ENCODE results near the gene USP7. TPM values are rescaled to one million over a fixed set of nuclear protein-coding genes. Genes with fewer than 3 reads are reported as not detected.

Gene USP7
- total RNA-seq, 1 experiment from 2014 or later: 73.8 TPM

GRCh38 chr16:8946544-8946943 lies 17.2 kb downstream of the USP7 start:
- Histone ChIP-seq H3K79me2 (ENCODE audit: low read length) (peaks cover 100% of the 10 kb centered on the region), H3K27ac (ENCODE audit: low read length) (no peak overlapping the region), H4K20me1 (ENCODE audit: low read length) (peaks cover 98% of the 10 kb centered on the region), H3K27me3 (ENCODE audit: low read length) (no peaks in the 10 kb centered on the region), H2AFZ (ENCODE audit: low read length) (no peak overlapping the region), H3K4me2 (ENCODE audit: low read length) (no peak overlapping the region), H3K4me3 (ENCODE audit: low read length) (no peak overlapping the region), H3F3A (ENCODE audit: low read length, unreplicated experiment) (no peaks in the 10 kb centered on the region), H3K36me3 (ENCODE audit: low read depth, low read length) (no peaks in the 10 kb centered on the region), H3K4me1 (ENCODE audit: insufficient read depth, low read length) (no peaks in the 10 kb centered on the region), H3K9me2 (replicated peaks; ENCODE audit: low read length) (no peaks in the 10 kb centered on the region), H3K9me3 (ENCODE audit: low read length) (no peaks in the 10 kb centered on the region), H3K9ac (ENCODE audit: low read length) (no peak overlapping the region)
- ChIA-PET POLR2A (ENCODE audit: unreplicated experiment) (no interaction called here), CTCF (no interaction called here)
- no peak for ATAC-seq
- no TSS peak for BruUV-seq (replicated peaks)
- no peak for TF ChIP-seq EZH2phosphoT487 (IDR thresholded peaks at IDR 0.05; ENCODE audit: borderline replicate concordance, low read length)
- no peak for TF ChIP-seq EZH2 (IDR thresholded peaks at IDR 0.05; ENCODE audit: low read length, unreplicated experiment)
- TF ChIP-seq CTCF (conservative IDR thresholded peaks at IDR 0.05; ENCODE audit: low read depth, low read length): no peak
- intact Hi-C loops (cut with micrococcal nuclease): no loop called here
- DNase-seq: no peak

- ChIA-PET POLR2A (ENCODE audit: unreplicated experiment) (no interaction called here), CTCF (no interaction called here)
- Histone ChIP-seq H3K9me3 (ENCODE audit: low read length) (no peaks in the 10 kb centered on the region), H3K4me1 (ENCODE audit: insufficient read depth, low read length) (no peaks in the 10 kb centered on the region), H3K27ac (ENCODE audit: low read length) (no peak overlapping the region), H4K20me1 (ENCODE audit: low read length) (peaks cover 96% of the 10 kb centered on the region), H2AFZ (ENCODE audit: low read length) (no peak overlapping the region), H3K4me3 (ENCODE audit: low read length) (no peak overlapping the region), H3K9me2 (replicated peaks; ENCODE audit: low read length) (no peaks in the 10 kb centered on the region), H3K27me3 (ENCODE audit: low read length) (no peaks in the 10 kb centered on the region), H3F3A (ENCODE audit: low read length, unreplicated experiment) (no peaks in the 10 kb centered on the region), H3K4me2 (ENCODE audit: low read length) (no peak overlapping the region), H3K79me2 (ENCODE audit: low read length) (peaks cover 100% of the 10 kb centered on the region), H3K36me3 (ENCODE audit: low read depth, low read length) (no peaks in the 10 kb centered on the region), H3K9ac (ENCODE audit: low read length) (no peak overlapping the region)
- no peak for TF ChIP-seq CTCF (conservative IDR thresholded peaks at IDR 0.05; ENCODE audit: low read depth, low read length)
- TF ChIP-seq EZH2phosphoT487 (IDR thresholded peaks at IDR 0.05; ENCODE audit: borderline replicate concordance, low read length): no peak
- TF ChIP-seq EZH2 (IDR thresholded peaks at IDR 0.05; ENCODE audit: low read length, unreplicated experiment): no peak
- DNase-seq: no peak
- no TSS peak for BruUV-seq (replicated peaks)
- intact Hi-C loops (cut with micrococcal nuclease): no loop called here
- no peak for ATAC-seq
Observed at GRCh38 chr16:8945626-8946296, 17.9 kb downstream of the USP7 start.

GRCh38 chr16:8943966-8944759 lies 19.5 kb downstream of the USP7 start:
- H3K9me3 ChIP-seq (ENCODE audit: low read length): no peaks in the 10 kb centered on the region
- ChIA-PET CTCF (no interaction called here), POLR2A (ENCODE audit: unreplicated experiment) (no interaction called here)
- no TSS peak for BruUV-seq (replicated peaks)
- ATAC-seq (no peak), DNase-seq (no peak)
- peaks cover 100% of the 10 kb centered on the region for H3K79me2 ChIP-seq (ENCODE audit: low read length)
- H3K27ac ChIP-seq (ENCODE audit: low read length): no peak overlapping the region
- TF ChIP-seq EZH2 (IDR thresholded peaks at IDR 0.05; ENCODE audit: low read length, unreplicated experiment) (no peak), EZH2phosphoT487 (IDR thresholded peaks at IDR 0.05; ENCODE audit: borderline replicate concordance, low read length) (no peak), CTCF (conservative IDR thresholded peaks at IDR 0.05; ENCODE audit: low read depth, low read length) (no peak)
- no peaks in the 10 kb centered on the region for H3K4me1 ChIP-seq (ENCODE audit: insufficient read depth, low read length)
- H3K9ac ChIP-seq (ENCODE audit: low read length): no peak overlapping the region
- no peak overlapping the region for H3K4me3 ChIP-seq (ENCODE audit: low read length)
- H3K9me2 ChIP-seq (replicated peaks; ENCODE audit: low read length): no peaks in the 10 kb centered on the region
- peaks cover 94% of the 10 kb centered on the region for H4K20me1 ChIP-seq (ENCODE audit: low read length)
- no peaks in the 10 kb centered on the region for H3F3A ChIP-seq (ENCODE audit: low read length, unreplicated experiment)
- no peak overlapping the region for H3K4me2 ChIP-seq (ENCODE audit: low read length)
- intact Hi-C loops (cut with micrococcal nuclease): no loop called here
- H3K36me3 ChIP-seq (ENCODE audit: low read depth, low read length): no peaks in the 10 kb centered on the region
- H3K27me3 ChIP-seq (ENCODE audit: low read length): no peaks in the 10 kb centered on the region
- H2AFZ ChIP-seq (ENCODE audit: low read length): no peak overlapping the region
